ENCODE data around the gene NOP58. TPM values are rescaled to one million over a fixed set of nuclear protein-coding genes. Genes with fewer than 3 reads are reported as not detected.

Gene NOP58
- total RNA-seq, 2 experiments from 2014 or later, result 280 to 288 TPM

DNA sequence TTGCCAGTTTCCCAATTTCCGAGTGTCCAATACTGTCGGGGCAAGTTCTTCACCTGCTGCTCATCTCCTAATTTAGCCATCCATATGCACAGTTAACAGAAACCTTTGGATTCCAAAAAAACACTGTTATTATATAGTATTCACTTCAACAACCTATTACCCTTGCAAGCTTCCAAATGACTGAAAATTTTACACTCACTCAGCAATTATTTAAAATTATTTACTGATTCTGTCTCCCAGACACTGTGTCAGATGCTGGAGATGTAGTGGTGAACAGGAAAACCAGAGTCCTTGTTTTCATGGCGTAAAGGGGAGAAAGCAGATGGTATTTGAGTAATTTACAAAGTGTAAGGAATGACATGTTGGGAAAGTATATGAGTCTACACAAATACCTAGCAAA lies 56.9 kb downstream of the NOP58 start:
- no peaks in the 10 kb centered on the region for H3K27me3 ChIP-seq (ENCODE audit: control insufficient read depth in 1 of 2, insufficient read depth in 2 of 2, low read length in 2 of 2)
- H3K9me3 ChIP-seq (ENCODE audit: control insufficient read depth in 1 of 2, insufficient read depth in 1 of 2, low read length in 2 of 2), result no peaks in the 10 kb centered on the region
- H3K4me1 Mint-ChIP-seq (ENCODE audit: low read depth), result no peaks in the 10 kb centered on the region
- ChIA-PET POLR2A (no interaction called here), CTCF (no interaction called here)
- H3K36me3 Mint-ChIP-seq (ENCODE audit: low read depth), result peaks cover 46% of the 10 kb centered on the region
- no peak overlapping the region for H3K27ac ChIP-seq (ENCODE audit: low read depth in 1 of 2, low read length in 2 of 2)
- DNase-seq, result no peak
- H3K4me3 ChIP-seq (ENCODE audit: low read length), result no peak overlapping the region
- no peaks in the 10 kb centered on the region for H3K27me3 Mint-ChIP-seq
- TF ChIP-seq, protein P1, sequence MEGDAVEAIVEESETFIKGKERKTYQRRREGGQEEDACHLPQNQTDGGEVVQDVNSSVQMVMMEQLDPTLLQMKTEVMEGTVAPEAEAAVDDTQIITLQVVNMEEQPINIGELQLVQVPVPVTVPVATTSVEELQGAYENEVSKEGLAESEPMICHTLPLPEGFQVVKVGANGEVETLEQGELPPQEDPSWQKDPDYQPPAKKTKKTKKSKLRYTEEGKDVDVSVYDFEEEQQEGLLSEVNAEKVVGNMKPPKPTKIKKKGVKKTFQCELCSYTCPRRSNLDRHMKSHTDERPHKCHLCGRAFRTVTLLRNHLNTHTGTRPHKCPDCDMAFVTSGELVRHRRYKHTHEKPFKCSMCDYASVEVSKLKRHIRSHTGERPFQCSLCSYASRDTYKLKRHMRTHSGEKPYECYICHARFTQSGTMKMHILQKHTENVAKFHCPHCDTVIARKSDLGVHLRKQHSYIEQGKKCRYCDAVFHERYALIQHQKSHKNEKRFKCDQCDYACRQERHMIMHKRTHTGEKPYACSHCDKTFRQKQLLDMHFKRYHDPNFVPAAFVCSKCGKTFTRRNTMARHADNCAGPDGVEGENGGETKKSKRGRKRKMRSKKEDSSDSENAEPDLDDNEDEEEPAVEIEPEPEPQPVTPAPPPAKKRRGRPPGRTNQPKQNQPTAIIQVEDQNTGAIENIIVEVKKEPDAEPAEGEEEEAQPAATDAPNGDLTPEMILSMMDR (IDR thresholded peaks at IDR 0.05), result no peak
- no peaks in the 10 kb centered on the region for H3K4me1 ChIP-seq (ENCODE audit: insufficient read depth, low read length)
- no peak for ATAC-seq (ENCODE audit: poor library complexity)
- H3K27ac Mint-ChIP-seq, result no peak overlapping the region
- intact Hi-C loops (cut with DNase I, micrococcal nuclease), result no loop called here
- no peak overlapping the region for H3K4me3 Mint-ChIP-seq
- no peaks in the 10 kb centered on the region for H3K9me3 Mint-ChIP-seq
- peaks cover 29% of the 10 kb centered on the region for H3K36me3 ChIP-seq (ENCODE audit: insufficient read depth, low read length)

DNA sequence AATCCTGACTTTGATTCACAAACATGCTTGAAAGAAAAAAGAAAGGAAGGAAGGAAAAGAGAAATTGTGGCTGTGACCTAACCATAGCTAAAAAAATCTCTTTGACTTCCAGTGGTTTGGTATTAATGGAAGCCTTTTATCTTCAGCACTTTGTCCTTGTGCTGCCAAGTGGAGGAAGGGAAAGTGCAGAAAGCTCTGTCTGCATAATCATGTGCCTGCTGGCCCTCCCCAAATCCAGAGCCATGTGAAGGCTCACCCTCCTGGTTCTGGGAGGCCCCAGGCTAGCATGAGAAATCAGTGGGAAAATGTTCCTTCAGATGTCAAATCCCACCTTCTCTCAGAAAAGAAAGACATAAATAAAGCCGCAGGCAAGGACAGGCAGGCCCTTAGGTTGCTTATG lies 62.3 kb downstream of the NOP58 start:
- Histone ChIP-seq H3K27me3 (ENCODE audit: control insufficient read depth in 1 of 2, insufficient read depth in 2 of 2, low read length in 2 of 2) (no peaks in the 10 kb centered on the region), H3K4me1 (ENCODE audit: insufficient read depth, low read length) (no peaks in the 10 kb centered on the region), H3K36me3 (ENCODE audit: insufficient read depth, low read length) (peaks cover 15% of the 10 kb centered on the region), H3K27ac (ENCODE audit: low read depth in 1 of 2, low read length in 2 of 2) (no peak overlapping the region), H3K9me3 (ENCODE audit: control insufficient read depth in 1 of 2, insufficient read depth in 1 of 2, low read length in 2 of 2) (no peaks in the 10 kb centered on the region), H3K4me3 (ENCODE audit: low read length) (no peak overlapping the region)
- H3K4me3 Mint-ChIP-seq, result no peak overlapping the region
- intact Hi-C loops (cut with DNase I, micrococcal nuclease), result no loop called here
- H3K36me3 Mint-ChIP-seq (ENCODE audit: low read depth), result peaks cover 34% of the 10 kb centered on the region
- ChIA-PET POLR2A (no interaction called here), CTCF (no interaction called here)
- no peaks in the 10 kb centered on the region for H3K27me3 Mint-ChIP-seq
- H3K4me1 Mint-ChIP-seq (ENCODE audit: low read depth), result no peaks in the 10 kb centered on the region
- no peak for ATAC-seq (ENCODE audit: poor library complexity)
- DNase-seq, result no peak
- no peaks in the 10 kb centered on the region for H3K9me3 Mint-ChIP-seq
- H3K27ac Mint-ChIP-seq, result no peak overlapping the region
- TF ChIP-seq, protein P1 (IDR thresholded peaks at IDR 0.05), result no peak

DNA sequence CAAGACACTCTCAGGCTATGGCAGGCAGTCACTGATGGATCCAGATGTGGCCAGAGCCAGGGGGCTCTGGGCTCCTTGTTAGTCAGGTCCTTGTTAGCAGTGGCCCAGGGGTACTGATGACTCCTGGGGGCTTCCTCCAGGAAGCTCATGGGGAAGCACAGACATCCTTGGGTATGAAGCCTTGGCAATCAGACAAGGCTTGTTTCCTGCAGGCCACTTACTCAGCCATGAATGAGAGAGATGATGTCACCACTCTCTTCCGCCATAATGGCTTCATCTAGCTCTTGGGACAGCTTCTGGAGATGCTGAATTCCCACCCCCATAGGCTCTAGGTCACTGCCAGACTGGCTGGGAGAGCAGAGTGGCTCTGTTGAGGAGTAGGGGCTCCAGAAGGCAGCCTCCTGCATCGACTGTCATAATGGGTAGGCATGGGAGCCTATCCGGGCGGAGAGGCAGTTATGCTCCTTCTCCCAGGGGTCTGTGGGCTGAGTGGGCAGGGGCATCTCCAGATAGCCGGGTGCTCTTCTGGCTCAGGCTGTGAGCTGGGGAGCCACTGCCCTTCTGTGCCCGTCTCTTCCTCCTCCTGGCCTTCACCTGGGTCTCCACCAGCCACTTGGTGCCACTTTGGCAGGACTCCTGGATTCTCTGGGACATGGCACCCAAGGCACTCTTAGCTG lies 70.4 kb downstream of the NOP58 start:
- Histone ChIP-seq H3K9me3 (ENCODE audit: control insufficient read depth in 1 of 2, insufficient read depth in 1 of 2, low read length in 2 of 2) (no peaks in the 10 kb centered on the region), H3K4me1 (ENCODE audit: insufficient read depth, low read length) (no peaks in the 10 kb centered on the region), H3K27me3 (ENCODE audit: control insufficient read depth in 1 of 2, insufficient read depth in 2 of 2, low read length in 2 of 2) (no peaks in the 10 kb centered on the region), H3K36me3 (ENCODE audit: insufficient read depth, low read length) (no peaks in the 10 kb centered on the region), H3K4me3 (ENCODE audit: low read length) (no peak overlapping the region), H3K27ac (ENCODE audit: low read depth in 1 of 2, low read length in 2 of 2) (no peak overlapping the region)
- Mint-ChIP-seq H3K36me3 (ENCODE audit: low read depth) (no peaks in the 10 kb centered on the region), H3K4me1 (ENCODE audit: low read depth) (no peaks in the 10 kb centered on the region), H3K27ac (no peak overlapping the region), H3K4me3 (no peak overlapping the region), H3K27me3 (no peaks in the 10 kb centered on the region), H3K9me3 (no peaks in the 10 kb centered on the region)
- TF ChIP-seq, protein P1 (IDR thresholded peaks at IDR 0.05), result no peak
- intact Hi-C loops (cut with DNase I, micrococcal nuclease), result no loop called here
- no peak for DNase-seq
- POLR2A ChIA-PET, result interaction anchor here (0.6 kb wide), 1 partner anchor 55 kb away, joined by 3 read pairs; no protein-coding TSS in a partner anchor
- ATAC-seq (ENCODE audit: poor library complexity), result no peak
- CTCF ChIA-PET, result no interaction called here
